Fibroblast of skin of right quadriceps (primary cell): ENCODE data around the gene LY6G6C.

ENCODE experiments used
- DNase-seq: peaks from one replicate; pipeline ENCODE4 v3.0.0-alpha.2; 2013

The LY6G6C gene

DNA sequence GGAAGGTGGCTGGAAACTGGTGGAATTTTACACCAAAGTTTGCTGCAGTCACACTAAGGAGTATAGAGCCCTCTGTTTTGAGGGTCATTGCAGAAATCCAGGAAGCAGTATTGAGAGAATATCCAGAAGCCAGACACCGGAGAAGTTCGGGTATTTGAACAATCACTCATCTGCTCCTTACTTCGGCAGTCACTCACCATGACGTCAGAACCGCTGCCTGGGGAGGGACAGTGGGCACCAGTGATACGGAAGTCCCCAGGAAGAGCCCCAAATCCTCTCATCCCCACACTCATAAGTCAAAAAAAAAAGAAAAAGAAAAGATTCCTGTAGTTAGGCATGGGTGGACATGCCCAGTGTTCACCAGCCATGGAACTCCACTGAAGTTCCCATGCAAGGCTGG, 44.6 kb downstream of the LY6G6C start:
- no peak for DNase-seq

DNA sequence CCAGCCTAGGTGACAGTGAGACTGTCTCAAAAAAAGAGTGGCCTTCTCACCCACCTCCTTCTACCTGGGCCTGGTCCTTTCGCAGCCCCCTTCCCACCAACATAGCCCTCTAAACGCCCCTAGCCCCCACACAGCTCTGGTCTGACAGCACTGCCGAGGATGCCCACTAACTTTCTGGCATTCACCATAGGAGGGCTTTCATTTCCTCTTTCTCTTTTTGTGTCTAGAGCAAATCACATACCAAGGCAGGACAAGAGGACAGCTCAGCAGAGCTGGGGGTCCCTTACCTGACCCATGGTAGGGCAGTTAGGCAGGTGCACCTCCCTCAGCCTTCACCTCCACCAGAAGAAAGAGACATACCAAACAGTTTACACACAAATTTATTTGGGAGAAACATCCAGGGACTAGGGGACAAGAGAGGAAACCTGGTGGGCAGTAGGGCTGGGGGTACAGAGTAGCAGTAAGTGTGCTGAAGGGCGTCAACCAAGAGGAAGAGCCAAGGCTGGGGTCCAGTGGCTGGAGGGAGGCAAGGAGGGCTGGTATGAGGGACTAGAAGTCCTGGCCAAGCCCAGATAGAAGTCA, 45.1 kb downstream of the LY6G6C start:
- DNase-seq = no peak

DNA sequence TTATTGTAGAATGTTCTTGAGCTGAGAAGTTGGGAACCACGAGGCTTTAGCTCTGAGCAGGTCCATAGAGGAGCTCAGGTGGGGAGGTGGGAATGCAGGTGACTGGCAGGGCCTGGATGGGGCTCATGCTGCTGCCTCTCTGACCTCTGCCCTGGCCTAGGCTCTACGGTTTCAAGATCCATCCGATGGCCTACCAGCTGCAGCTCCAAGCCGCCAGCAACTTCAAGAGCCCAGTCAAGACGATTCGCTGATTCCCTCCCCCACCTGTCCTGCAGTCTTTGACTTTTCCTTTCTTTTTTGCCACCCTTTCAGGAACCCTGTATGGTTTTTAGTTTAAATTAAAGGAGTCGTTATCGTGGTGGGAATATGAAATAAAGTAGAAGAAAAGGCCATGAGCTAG, 51.9 kb downstream of the LY6G6C start, which contains the start of gene LY6G5B:
LY6G5B (plus strand) TSS at position 301 of the 400 bp plus-strand sequence. CDS start 975 bp downstream, outside the sequence.
- no peak for DNase-seq
